ENCODE results near the gene LUC7L.
"Not testable (repeated sequence)": the region's sequence is repeated elsewhere in the genome, so short reads cannot be mapped to it uniquely, and the experiment has no call there.

LUC7L gene

GRCh38 chr16:164134-164823 lies 65.0 kb downstream of the LUC7L start:
- not testable (repeated sequence) for DNase-seq

- not testable (repeated sequence) for DNase-seq
Measured at GRCh38 chr16:163696-164095, 65.6 kb downstream of the LUC7L start.

DNA sequence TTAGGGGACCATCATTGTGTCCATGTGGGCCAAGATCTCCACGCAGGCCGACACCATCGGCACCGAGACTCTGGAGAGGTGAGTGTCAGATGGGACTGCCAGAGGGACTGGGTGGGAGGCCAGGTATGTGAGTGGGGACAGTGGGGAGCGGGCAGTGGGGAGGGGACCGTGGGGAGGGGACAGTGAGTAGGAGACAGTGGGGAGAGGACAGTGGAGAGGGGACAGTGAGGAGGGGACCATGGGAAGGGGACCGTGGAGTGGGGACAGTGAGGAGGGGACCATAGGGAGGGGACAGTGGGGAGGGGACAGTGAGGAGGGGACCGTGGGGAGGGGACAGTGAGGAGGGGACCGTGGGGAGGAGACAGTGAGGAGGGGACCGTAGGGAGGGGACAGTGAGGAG lies 66.1 kb downstream of the LUC7L start:
- DNase-seq, result not testable (repeated sequence)

- DNase-seq, result no peak
Measured at GRCh38 chr16:162271-162991, 66.8 kb downstream of the LUC7L start.

DNA sequence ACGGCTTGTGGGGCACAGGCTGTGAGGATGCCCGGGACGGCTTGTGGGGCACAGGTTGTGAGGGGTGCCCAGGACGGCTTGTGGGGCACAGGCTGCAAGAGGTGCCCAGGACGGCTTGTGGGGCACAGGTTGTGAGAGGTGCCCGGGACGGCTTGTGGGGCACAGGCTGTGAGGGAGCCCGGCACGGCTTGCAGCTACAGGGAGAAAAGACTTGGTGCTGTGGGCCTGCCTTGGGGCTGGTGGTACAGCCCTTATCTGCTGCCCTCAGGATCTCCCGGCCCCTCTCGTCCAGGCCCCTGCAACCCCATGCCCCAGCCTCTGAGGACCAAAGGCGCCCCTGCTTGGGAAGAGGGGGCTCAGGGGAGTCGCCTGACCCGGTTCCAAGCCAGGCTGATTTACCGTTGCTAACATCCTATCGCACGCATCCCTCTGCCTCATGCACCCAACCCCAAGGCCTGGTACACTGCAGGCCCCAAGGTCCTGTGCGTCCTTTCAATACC lies 68.5 kb downstream of the LUC7L start:
- DNase-seq, result no peak

GRCh38 chr16:160242-160641 lies 69.0 kb downstream of the LUC7L start:
- DNase-seq, result not testable (repeated sequence)

- no peak for DNase-seq
Measured at GRCh38 chr16:159136-159849, 70.0 kb downstream of the LUC7L start.

- DNase-seq, result no peak
Measured at GRCh38 chr16:155031-155398, 74.2 kb downstream of the LUC7L start.

- DNase-seq, result peak in 3 of 4 experiments; percentile 21 to 54 (median 21)
Measured at GRCh38 chr16:154217-155030, 74.8 kb downstream of the LUC7L start.

DNA sequence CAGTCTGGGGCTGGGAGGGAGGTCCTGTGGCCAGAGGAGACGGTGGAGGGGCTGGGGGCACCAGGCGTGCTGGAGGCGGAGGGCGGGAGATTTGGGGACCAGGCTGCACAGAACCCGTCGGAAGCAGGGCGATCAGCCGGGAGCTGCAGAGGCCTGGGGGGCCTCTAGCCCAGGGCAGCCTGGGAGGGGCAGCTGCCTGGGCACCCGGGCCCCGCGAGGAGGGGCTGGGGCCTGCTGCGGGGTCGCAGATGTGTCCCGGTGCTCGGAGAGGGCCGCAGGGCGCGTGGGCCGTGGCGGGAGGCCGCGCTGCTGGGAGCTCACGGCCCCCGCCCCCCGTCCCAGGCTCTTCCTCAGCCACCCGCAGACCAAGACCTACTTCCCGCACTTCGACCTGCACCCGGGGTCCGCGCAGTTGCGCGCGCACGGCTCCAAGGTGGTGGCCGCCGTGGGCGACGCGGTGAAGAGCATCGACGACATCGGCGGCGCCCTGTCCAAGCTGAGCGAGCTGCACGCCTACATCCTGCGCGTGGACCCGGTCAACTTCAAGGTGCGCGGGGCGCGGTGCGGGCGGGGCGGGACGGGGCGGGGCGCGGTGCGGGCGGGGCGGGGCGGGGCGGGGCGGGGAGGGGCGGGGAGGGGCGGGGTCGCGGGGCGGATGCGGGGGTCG lies 75.6 kb downstream of the LUC7L start:
- not testable (repeated sequence) for DNase-seq

DNA sequence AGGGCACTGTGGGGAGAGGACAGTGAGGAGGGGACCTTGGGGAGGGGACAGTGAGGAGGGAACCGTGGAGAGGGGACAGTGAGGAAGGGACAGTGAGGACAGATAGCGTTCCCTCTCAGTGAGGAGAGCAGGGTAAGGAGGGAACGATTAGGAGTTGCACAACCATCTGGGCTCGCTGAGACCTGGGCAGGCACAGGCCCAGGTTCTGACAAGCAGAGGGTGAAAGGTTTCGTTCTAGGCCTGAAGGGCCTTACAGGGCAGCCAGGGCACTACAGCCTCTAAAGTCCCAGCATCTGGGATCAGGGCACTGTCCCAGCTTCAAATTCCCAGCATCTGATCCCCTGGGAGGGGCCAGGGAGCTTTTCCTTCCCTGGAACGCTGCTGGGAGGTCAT lies 76.1 kb downstream of the LUC7L start:
- DNase-seq, result not testable (repeated sequence)

DNA sequence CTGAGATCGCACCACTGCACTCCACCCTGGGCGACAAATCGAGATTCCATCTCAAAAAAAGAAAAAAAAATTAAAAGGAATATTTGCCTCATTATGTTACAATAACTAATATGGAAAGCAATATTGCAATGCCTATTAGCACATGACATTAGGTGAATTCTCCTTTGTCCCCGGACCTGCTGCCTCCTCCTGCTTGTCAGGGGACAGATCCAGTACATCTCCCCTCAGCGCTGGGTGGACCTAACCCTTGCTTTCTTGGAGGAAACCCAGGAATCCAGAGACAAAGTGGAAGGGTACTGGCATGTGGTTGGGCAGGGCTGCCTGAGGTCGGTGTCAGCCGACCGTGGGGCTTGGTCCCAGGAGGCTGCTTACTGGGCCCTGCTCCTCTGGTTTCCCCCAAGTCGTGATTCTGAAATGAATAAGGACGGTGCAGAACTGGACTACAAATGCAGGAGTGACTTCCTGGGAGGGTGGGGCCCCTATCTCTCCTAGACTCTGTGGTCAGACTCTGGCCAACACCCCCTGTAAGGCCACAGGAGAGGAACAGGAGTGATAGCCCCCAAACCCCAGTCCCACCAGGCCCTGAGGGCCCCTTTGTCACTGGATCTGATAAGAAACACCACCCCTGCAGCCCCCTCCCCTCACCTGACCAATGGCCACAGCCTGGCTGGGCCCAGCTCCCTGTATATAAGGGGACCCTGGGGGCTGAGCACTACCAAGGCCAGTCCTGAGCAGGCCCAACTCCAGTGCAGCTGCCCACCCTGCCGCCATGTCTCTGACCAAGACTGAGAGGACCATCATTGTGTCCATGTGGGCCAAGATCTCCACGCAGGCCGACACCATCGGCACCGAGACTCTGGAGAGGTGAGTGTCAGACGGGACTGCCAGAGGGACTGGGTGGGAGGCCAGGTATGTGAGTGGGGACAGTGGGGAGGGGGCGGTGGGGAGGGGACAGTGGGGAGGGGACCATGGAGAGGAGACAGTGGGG lies 76.8 kb downstream of the LUC7L start, which contains the start of gene HBZ:
Gene HBZ, plus strand, starts transcription at position 504 of the 988 bp plus-strand sequence. Its CDS starts 266 bp downstream, at position 770.
- DNase-seq, result no peak

DNA sequence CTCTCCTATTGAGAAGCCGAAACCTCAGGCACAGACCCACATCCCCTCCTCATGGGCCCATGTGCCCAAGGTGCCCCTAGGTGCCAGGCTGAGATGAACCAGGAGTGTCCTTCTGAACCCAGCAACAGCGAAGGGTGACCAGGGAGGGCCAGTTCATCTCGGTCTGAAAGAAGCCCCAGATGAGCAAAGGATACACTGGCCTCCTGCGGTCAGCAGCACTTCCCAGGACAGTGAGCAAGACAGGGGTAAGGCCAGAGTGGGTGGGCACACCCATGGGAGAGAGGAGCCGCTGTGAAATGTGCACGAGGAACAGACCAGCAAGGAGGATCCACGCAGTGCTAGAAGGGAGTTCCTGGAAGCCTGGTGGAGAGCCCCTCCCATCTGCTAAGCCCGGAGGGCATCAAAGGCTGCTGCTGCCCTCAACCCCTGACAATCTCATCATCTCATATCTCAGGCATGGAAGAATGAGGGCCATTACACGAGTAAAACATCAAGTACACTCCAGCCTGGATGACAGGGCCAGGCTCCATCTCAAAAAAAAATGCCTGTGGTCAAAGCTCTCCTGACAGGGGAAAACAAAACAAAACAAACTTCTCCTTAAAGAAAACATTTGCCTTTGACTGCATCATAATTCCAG lies 80.1 kb downstream of the LUC7L start:
- DNase-seq, result no peak

GRCh38 chr16:146646-147045 lies 82.6 kb downstream of the LUC7L start:
- DNase-seq, result no peak

GRCh38 chr16:144797-145252 lies 84.4 kb downstream of the LUC7L start:
- DNase-seq, result no peak

- no peak for DNase-seq
Measured at GRCh38 chr16:143456-143855, 85.8 kb downstream of the LUC7L start.

GRCh38 chr16:143047-143446 lies 86.2 kb downstream of the LUC7L start:
- DNase-seq, result no peak

GRCh38 chr16:142405-142967 lies 86.8 kb downstream of the LUC7L start:
- DNase-seq, result no peak

- no peak for DNase-seq
Measured at GRCh38 chr16:140175-140857, 88.9 kb downstream of the LUC7L start.

All from suppressor macrophage (primary cell).